Measurements from ENCODE around the gene MRTO4.
"Not testable (repeated sequence)": the region's sequence is repeated elsewhere in the genome, so short reads cannot be mapped to it uniquely, and the experiment has no call there.

DNA sequence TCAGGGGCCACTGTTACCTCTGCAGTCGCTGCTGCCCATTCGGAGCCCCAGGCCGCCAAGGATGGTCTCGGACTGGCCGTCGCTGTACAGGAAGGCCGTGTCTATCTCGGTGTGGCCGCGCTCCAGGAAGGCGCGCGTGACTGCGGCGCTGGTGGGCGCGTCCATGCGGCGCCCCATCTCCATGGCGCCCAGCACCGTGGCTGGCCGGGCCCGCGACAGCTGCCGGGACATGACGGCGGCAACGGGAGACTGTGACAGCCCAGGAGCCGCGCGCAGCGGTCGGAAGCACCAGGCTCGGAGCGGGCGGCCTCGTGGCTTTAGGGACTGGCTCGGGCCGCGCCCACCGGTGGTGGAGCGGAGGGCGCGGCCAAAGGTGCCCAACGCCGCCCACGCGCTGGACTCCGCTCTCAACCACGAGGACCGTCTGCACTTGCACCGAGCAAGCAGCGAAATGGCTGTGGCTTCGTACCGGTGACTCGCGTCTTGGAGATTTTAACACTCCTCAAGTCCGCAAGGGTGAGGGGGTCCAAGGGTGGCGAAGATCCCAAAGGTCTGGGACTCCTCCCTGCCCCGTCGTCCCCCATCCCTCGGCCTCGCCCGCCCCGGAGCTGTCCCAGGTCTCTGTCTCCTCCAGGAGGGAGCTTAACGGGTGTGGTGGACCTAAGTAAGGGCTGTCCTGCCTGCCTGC lies 22.4 kb downstream of the MRTO4 start:
- TF ChIP-seq, protein P1, sequence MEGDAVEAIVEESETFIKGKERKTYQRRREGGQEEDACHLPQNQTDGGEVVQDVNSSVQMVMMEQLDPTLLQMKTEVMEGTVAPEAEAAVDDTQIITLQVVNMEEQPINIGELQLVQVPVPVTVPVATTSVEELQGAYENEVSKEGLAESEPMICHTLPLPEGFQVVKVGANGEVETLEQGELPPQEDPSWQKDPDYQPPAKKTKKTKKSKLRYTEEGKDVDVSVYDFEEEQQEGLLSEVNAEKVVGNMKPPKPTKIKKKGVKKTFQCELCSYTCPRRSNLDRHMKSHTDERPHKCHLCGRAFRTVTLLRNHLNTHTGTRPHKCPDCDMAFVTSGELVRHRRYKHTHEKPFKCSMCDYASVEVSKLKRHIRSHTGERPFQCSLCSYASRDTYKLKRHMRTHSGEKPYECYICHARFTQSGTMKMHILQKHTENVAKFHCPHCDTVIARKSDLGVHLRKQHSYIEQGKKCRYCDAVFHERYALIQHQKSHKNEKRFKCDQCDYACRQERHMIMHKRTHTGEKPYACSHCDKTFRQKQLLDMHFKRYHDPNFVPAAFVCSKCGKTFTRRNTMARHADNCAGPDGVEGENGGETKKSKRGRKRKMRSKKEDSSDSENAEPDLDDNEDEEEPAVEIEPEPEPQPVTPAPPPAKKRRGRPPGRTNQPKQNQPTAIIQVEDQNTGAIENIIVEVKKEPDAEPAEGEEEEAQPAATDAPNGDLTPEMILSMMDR (IDR thresholded peaks at IDR 0.05): not testable (repeated sequence)
- not testable (repeated sequence) for TF ChIP-seq EP300 (IDR thresholded peaks at IDR 0.05); POLR2AphosphoS5 (IDR thresholded peaks at IDR 0.05); POLR2A (IDR thresholded peaks at IDR 0.05; ENCODE audit: low read depth)
